Gastrocnemius medialis (tissue), 4 donors: Measurements from ENCODE around the gene JADE2.

Source experiments
- POLR2A ChIP-seq, 2 donors: fragments of 450-650 bp; IDR thresholded peaks; one replicate each; pipeline ENCODE4 v1.6.1; 2017; ENCODE audit warnings: antibody characterized with exemption in 2 of 2, mild to moderate bottlenecking in 2 of 2, moderate library complexity in 2 of 2
- TF ChIP-seq, protein P1 (sequence below), 5 experiments: fragments of 450-650 bp in 3 of 5; fragments of 200-600 bp in 2 of 5; sonication (generic) in 2 of 5; IDR thresholded peaks in 4 of 5; conservative IDR thresholded peaks in 1 of 5; 1 replicate in 4 of 5; 2 replicates in 1 of 5; pipeline ENCODE4 v1.5.1; 2016 to 2019; ENCODE audit warnings: antibody characterized with exemption in 5 of 5, mild to moderate bottlenecking in 3 of 5, moderate library complexity in 3 of 5

- TF ChIP-seq, protein P1, sequence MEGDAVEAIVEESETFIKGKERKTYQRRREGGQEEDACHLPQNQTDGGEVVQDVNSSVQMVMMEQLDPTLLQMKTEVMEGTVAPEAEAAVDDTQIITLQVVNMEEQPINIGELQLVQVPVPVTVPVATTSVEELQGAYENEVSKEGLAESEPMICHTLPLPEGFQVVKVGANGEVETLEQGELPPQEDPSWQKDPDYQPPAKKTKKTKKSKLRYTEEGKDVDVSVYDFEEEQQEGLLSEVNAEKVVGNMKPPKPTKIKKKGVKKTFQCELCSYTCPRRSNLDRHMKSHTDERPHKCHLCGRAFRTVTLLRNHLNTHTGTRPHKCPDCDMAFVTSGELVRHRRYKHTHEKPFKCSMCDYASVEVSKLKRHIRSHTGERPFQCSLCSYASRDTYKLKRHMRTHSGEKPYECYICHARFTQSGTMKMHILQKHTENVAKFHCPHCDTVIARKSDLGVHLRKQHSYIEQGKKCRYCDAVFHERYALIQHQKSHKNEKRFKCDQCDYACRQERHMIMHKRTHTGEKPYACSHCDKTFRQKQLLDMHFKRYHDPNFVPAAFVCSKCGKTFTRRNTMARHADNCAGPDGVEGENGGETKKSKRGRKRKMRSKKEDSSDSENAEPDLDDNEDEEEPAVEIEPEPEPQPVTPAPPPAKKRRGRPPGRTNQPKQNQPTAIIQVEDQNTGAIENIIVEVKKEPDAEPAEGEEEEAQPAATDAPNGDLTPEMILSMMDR (IDR thresholded peaks at IDR 0.05 in 4 of 5, conservative IDR thresholded peaks at IDR 0.05 in 1 of 5), result no peak
- no peak for TF ChIP-seq POLR2A (IDR thresholded peaks at IDR 0.05)
Observed at GRCh38 chr5:134574521-134574920, 49.1 kb downstream of the JADE2 start.
